Occipital lobe (tissue), 2 donors: ENCODE data around the gene DPP9. TPM values are rescaled to one million over a fixed set of nuclear protein-coding genes. Genes with fewer than 3 reads are reported as not detected.

ENCODE experiments used
- DNase-seq: peaks from one replicate; lab custom pipeline; 2025; lab: John Stamatoyannopoulos, UW
- total RNA-seq: library from RNA; depleted of rRNA; stranded (reverse); fragments of >200 nt; gene quantifications from one replicate; pipeline ENCODE4 v1.2.3, GENCODE V29; 2014

The DPP9 gene
- total RNA-seq, 1 donor from 2014 or later = 5.5 TPM

- DNase-seq = no peak
Measured at GRCh38 chr19:4709440-4710280, 14.0 kb downstream of the DPP9 start.

- DNase-seq = no peak
Measured at GRCh38 chr19:4707956-4708650, 15.5 kb downstream of the DPP9 start.

- no peak for DNase-seq
Measured at GRCh38 chr19:4707322-4707721, 16.3 kb downstream of the DPP9 start.

DNA sequence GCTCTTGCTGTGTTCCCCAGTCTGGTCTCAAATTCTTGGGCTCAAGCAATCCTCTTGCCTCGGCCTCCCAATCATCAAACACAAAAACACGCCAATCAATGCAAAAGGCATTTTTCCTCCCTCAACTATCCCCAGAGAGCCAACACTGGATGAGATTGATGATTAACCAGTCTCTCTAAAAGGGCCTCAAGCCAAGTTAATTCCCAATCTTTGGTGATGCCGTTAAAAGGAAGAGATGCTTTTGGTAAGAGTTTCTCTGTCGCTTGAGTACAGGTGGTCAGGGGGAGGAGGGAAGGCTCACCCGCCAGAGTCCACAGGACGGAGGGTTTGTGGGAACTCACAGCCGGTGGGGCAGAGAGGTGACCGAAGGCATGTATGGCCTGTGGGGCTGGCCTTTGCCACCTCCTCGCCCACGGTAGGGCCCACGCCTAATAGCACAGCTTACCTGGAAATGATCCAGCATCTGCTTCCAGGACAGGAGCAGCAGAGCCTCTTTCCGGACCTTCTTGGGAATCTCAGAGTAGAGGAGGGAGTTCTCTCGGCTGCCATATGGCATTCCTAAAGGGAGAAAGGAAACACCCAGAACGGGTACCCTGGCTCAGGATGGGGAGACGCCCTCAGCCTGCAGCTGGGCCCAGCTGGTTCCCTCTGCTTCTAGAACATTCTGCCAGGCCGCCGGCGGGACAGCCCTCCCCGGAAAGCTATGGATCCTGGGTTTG lies 18.1 kb downstream of the DPP9 start:
- no peak for DNase-seq

GRCh38 chr19:4704317-4704673 lies 19.3 kb downstream of the DPP9 start:
- no peak for DNase-seq

- no peak for DNase-seq
Measured at GRCh38 chr19:4703671-4704316, 19.8 kb downstream of the DPP9 start.

DNA sequence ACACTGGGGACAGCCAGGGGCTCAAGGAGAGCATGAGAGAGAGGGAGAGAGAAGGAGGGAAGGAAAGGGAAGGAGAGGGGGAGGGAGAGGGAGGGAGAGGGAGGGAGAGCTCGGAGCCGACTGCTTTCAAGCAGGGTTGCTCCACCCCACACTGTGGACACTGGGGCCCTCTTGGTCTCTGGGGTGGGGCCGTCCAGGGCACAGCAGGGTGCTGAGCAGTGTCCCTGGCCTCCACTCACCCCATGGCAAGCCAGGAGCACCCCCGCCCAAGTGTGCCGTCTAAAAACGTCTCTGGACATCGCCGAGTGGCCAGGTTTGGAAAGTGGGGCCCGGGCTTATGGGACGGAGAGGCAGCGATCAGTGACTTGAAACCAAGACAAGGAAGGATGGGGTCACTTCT lies 20.9 kb downstream of the DPP9 start:
- DNase-seq = no peak

DNA sequence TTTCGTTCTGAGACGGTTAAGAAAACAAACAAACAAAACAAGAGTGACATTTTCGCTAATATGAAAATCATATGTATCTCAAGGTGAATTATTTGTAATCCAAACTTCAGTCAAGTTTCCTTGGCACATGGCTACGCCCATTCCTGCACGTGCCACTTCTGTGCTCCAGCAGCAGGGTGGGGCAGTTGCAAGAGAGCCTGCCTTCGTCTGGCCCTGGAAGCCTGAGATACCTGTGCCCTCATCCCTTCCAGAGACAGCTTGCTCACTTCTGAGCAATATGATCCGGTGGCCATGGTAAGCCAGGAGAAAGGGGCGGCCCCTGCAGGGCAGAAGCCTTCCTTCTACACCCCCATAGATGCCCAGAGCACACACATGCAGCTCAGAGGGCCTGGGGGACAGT lies 22.1 kb downstream of the DPP9 start:
- no peak for DNase-seq

DNA sequence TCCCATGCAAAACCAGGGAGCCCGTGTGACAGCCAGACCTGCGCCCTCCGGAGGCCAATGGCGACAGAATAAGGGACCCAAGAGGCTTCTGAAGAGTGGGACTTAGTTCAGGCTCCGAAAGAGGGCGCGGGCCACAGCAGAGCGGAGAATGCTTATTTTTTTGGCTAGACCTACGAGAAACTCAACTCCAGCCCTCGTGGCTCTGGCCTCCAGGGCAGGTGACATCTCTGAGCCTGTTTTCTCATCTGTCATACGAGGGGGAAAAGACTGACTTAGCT lies 23.0 kb downstream of the DPP9 start:
- DNase-seq = no peak

- DNase-seq = no peak
Measured at GRCh38 chr19:4699826-4700692, 23.6 kb downstream of the DPP9 start.

DNA sequence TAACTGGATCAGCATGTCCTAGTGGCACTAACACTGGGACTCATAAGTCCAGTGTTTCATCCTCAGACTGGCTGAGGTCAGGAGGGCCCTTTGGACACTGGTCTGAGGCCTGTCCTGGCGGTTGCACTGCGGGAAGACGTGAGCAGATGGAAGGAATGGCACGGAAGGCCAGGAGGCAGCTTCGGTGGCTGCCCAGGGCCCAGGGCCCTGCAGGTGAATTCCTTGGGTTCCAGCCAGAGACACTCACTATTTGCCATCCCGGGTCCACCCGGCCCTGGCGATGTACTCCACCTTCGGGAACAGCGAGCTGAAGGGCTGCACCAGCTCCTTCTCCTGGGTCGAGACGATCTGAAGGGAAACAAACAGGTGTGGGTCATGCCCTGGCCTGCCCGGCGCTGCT lies 26.3 kb downstream of the DPP9 start:
- DNase-seq = no peak

DNA sequence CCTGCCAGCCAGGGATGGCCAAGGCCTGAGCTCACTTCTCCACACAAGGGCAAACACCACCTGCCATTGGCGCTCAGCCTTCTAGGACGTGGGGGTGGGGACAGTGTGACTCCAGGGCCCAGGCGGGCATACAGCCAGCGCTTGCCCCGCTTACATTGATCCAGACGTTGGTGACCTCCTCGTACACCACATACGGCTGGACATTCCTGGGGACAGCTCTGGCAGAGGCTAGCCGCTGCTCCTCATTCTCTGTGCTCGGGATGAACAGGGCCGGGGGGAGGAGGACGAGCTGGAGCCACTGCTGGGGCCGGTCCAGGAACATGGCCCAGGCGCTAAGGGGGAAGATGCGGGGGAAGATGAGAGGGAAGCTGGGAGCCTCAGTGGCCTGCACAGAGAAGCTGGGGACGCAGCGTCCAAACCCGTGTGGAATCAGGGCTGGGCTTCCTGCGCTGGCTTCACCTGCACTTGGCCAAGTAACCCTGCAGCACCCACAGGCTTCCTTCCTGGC lies 28.4 kb downstream of the DPP9 start:
- DNase-seq = no peak

DNA sequence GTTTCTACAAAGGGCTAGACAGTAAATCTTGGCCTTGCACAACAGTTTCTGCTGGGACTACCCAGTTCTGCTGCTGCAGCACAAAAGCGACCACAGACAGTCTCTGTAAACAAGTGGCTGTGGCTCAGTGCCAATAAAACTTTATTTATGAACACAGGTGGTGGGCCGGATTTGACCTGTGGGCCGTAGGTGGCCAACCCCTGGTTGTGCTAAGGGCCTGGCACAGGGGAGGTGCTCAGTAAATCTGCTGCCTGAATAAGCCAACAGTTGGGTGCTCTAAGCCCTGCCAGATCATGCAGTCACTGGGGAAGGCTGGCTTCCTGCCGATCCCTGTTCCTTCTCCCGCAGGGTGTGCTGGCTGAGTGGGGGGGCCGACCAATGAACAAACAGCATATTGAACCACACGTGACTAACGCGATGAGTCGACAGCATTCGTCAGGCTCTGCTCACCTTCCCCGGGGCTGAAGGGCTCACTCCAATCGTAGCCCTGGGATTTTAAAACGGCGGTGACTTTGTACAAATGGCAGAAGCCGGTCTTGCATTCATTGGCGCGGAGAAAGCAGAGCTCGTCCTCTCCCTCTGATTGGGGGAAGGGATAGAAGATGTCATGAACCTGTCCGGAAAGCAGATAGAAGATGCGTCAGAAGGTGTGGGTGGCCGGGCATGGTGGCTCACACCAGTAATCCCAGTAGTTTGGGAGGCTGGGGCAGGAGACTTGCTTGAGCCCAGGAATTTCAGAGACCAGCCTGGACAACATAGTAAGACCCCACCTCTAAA lies 29.2 kb downstream of the DPP9 start:
- peak; percentile 46 for DNase-seq

GRCh38 chr19:4693471-4694121 lies 30.0 kb downstream of the DPP9 start:
- DNase-seq = no peak

DNA sequence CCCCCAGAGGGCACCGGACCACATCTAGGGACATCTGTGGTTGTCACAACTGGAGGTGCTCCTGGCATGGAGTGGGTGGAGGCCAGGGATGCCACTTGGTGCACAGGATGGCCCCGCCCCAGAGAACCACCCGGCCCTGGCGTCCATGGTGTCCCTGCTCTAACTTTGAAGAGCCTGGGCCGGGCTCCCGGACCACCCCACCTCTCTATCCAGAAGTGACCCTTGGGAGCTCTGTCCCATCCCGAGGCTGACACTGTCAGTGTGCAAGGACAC lies 30.6 kb downstream of the DPP9 start:
- no peak for DNase-seq

GRCh38 chr19:4692251-4693077 lies 31.2 kb downstream of the DPP9 start:
- DNase-seq = no peak

DNA sequence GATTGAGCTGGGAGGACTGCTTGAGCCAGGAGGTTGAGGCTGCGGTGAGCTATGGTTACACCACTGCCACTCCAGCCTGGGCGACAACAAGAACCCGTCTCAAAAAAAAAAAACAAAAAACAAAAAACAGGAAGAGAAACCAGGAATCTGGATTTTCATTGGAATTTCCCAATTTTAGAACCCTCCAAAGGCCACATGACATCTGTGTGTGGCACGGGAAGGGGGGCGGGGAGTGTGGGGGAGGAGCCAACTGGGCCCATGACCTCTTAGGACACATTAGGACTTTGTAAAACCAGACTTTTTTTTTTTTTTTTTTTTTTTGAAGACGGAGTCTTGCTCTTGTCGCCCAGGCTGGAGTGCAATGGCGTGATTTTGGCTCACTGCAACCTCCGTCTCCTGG lies 32.3 kb downstream of the DPP9 start:
- DNase-seq = no peak

GRCh38 chr19:4690361-4690760 lies 33.3 kb downstream of the DPP9 start:
- DNase-seq = no peak

GRCh38 chr19:4689403-4689802 lies 34.2 kb downstream of the DPP9 start:
- no peak for DNase-seq
